NCI-H1930 (cell line): ENCODE data around the gene GPR157.
"Not testable (repeated sequence)": the region's sequence is repeated elsewhere in the genome, so short reads cannot be mapped to it uniquely, and the experiment has no call there.

Experiments used
- DNase-seq, 2 experiments: peaks; one replicate each; lab custom pipeline; 2025; lab: John Stamatoyannopoulos, UW

GPR157 gene

GRCh38 chr1:9128520-9129265 lies at the start of gene GPR157:
GPR157 (minus strand) TSS chr1:9129102; CDS start chr1:9129027, 75 bp downstream.
- DNase-seq = peak in 1 of 2 experiments; percentile 62

GRCh38 chr1:9174762-9175161 lies 45.9 kb upstream of the GPR157 start:
- DNase-seq = no peak

- no peak for DNase-seq
These were observed 45.3 kb upstream of the GPR157 start for GRCh38 chr1:9174243-9174642.

- no peak for DNase-seq
These were observed 40.8 kb upstream of the GPR157 start for GRCh38 chr1:9169601-9170137.

- no peak for DNase-seq
These were observed 38.7 kb upstream of the GPR157 start for GRCh38 chr1:9167638-9168037.

- DNase-seq = no peak
These were observed 37.7 kb upstream of the GPR157 start for GRCh38 chr1:9166289-9167235.

GRCh38 chr1:9165396-9165795 lies 36.5 kb upstream of the GPR157 start:
- DNase-seq = no peak

GRCh38 chr1:9164919-9165318 lies 36.0 kb upstream of the GPR157 start:
- no peak for DNase-seq

GRCh38 chr1:9164532-9164900 lies 35.6 kb upstream of the GPR157 start:
- DNase-seq = no peak

GRCh38 chr1:9161963-9162362 lies 33.1 kb upstream of the GPR157 start:
- DNase-seq = no peak

- no peak for DNase-seq
These were observed 32.4 kb upstream of the GPR157 start for GRCh38 chr1:9161342-9161741.

GRCh38 chr1:9160079-9160717 lies 31.3 kb upstream of the GPR157 start:
- DNase-seq = no peak

GRCh38 chr1:9155879-9156278 lies 27.0 kb upstream of the GPR157 start:
- no peak for DNase-seq

- not testable (repeated sequence) for DNase-seq
These were observed 26.5 kb upstream of the GPR157 start for GRCh38 chr1:9155405-9155804.

- DNase-seq = no peak
These were observed 24.2 kb upstream of the GPR157 start for GRCh38 chr1:9153152-9153551.

- no peak for DNase-seq
These were observed 23.6 kb upstream of the GPR157 start for GRCh38 chr1:9152535-9152934.

- no peak for DNase-seq
These were observed 22.5 kb upstream of the GPR157 start for GRCh38 chr1:9151328-9151860.

GRCh38 chr1:9150582-9151327 lies 21.9 kb upstream of the GPR157 start:
- no peak for DNase-seq

- DNase-seq = no peak
These were observed 21.1 kb upstream of the GPR157 start for GRCh38 chr1:9149837-9150581.

GRCh38 chr1:9149151-9149550 lies 20.2 kb upstream of the GPR157 start:
- no peak for DNase-seq

- DNase-seq = no peak
These were observed 17.3 kb upstream of the GPR157 start for GRCh38 chr1:9146156-9146555.
